ENCODE measurements around the gene RAD51B.

Gene RAD51B

GRCh38 chr14:68376067-68376779, 556.6 kb downstream of the RAD51B start:
- H3K4me1 ChIP-seq (ENCODE audit: insufficient read depth, insufficient read length), result peaks cover 6% of the 10 kb centered on the region
- H3K36me3 ChIP-seq (ENCODE audit: insufficient read depth, insufficient read length, low read length), result no peaks in the 10 kb centered on the region
- DNase-seq (ENCODE audit: low read depth, low spot score), result no peak
- no peak overlapping the region for H3K9ac ChIP-seq (ENCODE audit: insufficient read length, low read depth)
- no peaks in the 10 kb centered on the region for H3K27me3 ChIP-seq (ENCODE audit: insufficient read depth, insufficient read length)
- TF ChIP-seq SUZ12 (IDR thresholded peaks at IDR 0.05; ENCODE audit: extremely low read depth, insufficient read depth, insufficient read length), result no peak
- TF ChIP-seq ZNF274 (IDR thresholded peaks at IDR 0.05; ENCODE audit: low read depth, low read length), result no peak
- no peak for TF ChIP-seq YY1 (IDR thresholded peaks at IDR 0.05; ENCODE audit: insufficient read depth, insufficient read length)
- H3K4me3 ChIP-seq (ENCODE audit: insufficient read length, low read depth), result no peak overlapping the region
- no peaks in the 10 kb centered on the region for H3K9me3 ChIP-seq (ENCODE audit: insufficient read depth, low read length)

DNA sequence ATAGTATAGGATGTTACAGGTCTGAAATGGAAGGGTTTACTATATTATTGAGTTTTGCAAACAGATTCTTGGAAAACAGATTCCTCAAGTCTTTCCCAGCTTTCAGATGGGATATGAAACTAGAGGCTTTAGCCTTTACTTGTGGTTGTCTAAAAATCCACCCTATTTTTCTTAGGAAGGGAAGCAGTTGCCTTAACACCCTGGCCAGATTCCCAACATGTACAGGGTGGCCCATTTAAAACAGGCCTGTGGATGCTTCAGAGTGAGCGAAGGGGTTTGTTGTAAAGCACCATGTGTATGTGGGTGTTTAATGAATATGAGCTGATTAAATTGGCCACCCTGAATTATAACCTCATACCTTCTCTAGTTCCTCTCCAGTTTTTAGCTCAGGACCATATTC, 557.4 kb downstream of the RAD51B start:
- Histone ChIP-seq H3K4me1 (ENCODE audit: insufficient read depth, insufficient read length) (peaks cover under 1% of the 10 kb centered on the region), H3K4me3 (ENCODE audit: insufficient read length, low read depth) (no peak overlapping the region), H3K9me3 (ENCODE audit: insufficient read depth, low read length) (no peaks in the 10 kb centered on the region), H3K27me3 (ENCODE audit: insufficient read depth, insufficient read length) (no peaks in the 10 kb centered on the region), H3K9ac (ENCODE audit: insufficient read length, low read depth) (no peak overlapping the region), H3K36me3 (ENCODE audit: insufficient read depth, insufficient read length, low read length) (no peaks in the 10 kb centered on the region)
- TF ChIP-seq YY1 (IDR thresholded peaks at IDR 0.05; ENCODE audit: insufficient read depth, insufficient read length), result no peak
- TF ChIP-seq ZNF274 (IDR thresholded peaks at IDR 0.05; ENCODE audit: low read depth, low read length), result no peak
- no peak for TF ChIP-seq SUZ12 (IDR thresholded peaks at IDR 0.05; ENCODE audit: extremely low read depth, insufficient read depth, insufficient read length)
- DNase-seq (ENCODE audit: low read depth, low spot score), result no peak

GRCh38 chr14:68377459-68377858, 557.9 kb downstream of the RAD51B start:
- H3K27me3 ChIP-seq (ENCODE audit: insufficient read depth, insufficient read length), result no peaks in the 10 kb centered on the region
- H3K36me3 ChIP-seq (ENCODE audit: insufficient read depth, insufficient read length, low read length), result no peaks in the 10 kb centered on the region
- H3K9me3 ChIP-seq (ENCODE audit: insufficient read depth, low read length), result no peaks in the 10 kb centered on the region
- no peaks in the 10 kb centered on the region for H3K4me1 ChIP-seq (ENCODE audit: insufficient read depth, insufficient read length)
- no peak for TF ChIP-seq ZNF274 (IDR thresholded peaks at IDR 0.05; ENCODE audit: low read depth, low read length)
- TF ChIP-seq SUZ12 (IDR thresholded peaks at IDR 0.05; ENCODE audit: extremely low read depth, insufficient read depth, insufficient read length), result no peak
- no peak overlapping the region for H3K4me3 ChIP-seq (ENCODE audit: insufficient read length, low read depth)
- DNase-seq (ENCODE audit: low read depth, low spot score), result no peak
- H3K9ac ChIP-seq (ENCODE audit: insufficient read length, low read depth), result no peak overlapping the region

DNA sequence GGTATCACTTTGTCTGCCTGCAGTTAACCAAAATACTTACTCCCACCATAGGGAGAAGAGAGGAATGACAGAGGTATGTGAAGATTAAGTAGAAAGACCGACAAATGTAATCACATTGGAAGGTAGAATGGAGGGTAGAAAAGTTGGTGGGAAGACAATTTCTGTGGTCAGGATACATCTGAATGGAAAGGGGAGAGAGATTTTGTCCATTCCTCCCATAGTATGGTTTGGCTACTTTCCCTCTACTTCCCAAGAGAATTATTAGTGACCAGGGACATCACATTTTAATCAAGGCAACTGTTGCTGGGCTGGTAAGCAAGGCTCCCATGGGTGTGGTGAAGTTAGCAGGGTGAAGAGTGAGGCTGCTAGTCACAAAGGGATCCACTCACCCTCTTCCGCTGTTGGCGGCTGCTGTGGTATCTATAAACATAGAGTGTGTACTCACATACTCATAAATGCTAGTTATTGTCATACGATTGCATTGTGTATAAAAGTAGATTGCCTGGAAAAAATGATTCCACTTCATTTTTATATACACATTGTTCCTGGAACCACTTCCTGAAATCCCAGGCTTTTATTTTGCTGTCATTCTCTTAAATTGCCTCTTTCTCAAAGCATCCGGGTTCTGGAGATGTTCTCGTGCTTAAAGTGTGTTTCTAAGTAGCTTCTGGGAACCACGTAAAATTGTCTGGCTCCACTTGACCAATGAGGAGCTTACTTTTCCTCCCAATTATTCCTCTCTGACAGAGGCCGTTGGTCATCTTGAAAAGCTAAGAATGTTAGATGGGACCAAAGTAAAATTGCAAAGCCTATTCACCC, 560.1 kb downstream of the RAD51B start:
- Histone ChIP-seq H3K4me3 (ENCODE audit: insufficient read length, low read depth) (no peak overlapping the region), H3K9ac (ENCODE audit: insufficient read length, low read depth) (no peak overlapping the region), H3K4me1 (ENCODE audit: insufficient read depth, insufficient read length) (no peaks in the 10 kb centered on the region), H3K36me3 (ENCODE audit: insufficient read depth, insufficient read length, low read length) (no peaks in the 10 kb centered on the region), H3K9me3 (ENCODE audit: insufficient read depth, low read length) (no peaks in the 10 kb centered on the region), H3K27me3 (ENCODE audit: insufficient read depth, insufficient read length) (no peaks in the 10 kb centered on the region)
- TF ChIP-seq YY1 (IDR thresholded peaks at IDR 0.05; ENCODE audit: insufficient read depth, insufficient read length), result no peak
- no peak for TF ChIP-seq SUZ12 (IDR thresholded peaks at IDR 0.05; ENCODE audit: extremely low read depth, insufficient read depth, insufficient read length)
- no peak for TF ChIP-seq ZNF274 (IDR thresholded peaks at IDR 0.05; ENCODE audit: low read depth, low read length)
- no peak for DNase-seq (ENCODE audit: low read depth, low spot score)

GRCh38 chr14:68380329-68380741, 560.8 kb downstream of the RAD51B start:
- Histone ChIP-seq H3K4me1 (ENCODE audit: insufficient read depth, insufficient read length) (no peaks in the 10 kb centered on the region), H3K4me3 (ENCODE audit: insufficient read length, low read depth) (no peak overlapping the region), H3K36me3 (ENCODE audit: insufficient read depth, insufficient read length, low read length) (no peaks in the 10 kb centered on the region), H3K27me3 (ENCODE audit: insufficient read depth, insufficient read length) (no peaks in the 10 kb centered on the region), H3K9ac (ENCODE audit: insufficient read length, low read depth) (no peak overlapping the region), H3K9me3 (ENCODE audit: insufficient read depth, low read length) (no peaks in the 10 kb centered on the region)
- DNase-seq (ENCODE audit: low read depth, low spot score), result no peak
- no peak for TF ChIP-seq ZNF274 (IDR thresholded peaks at IDR 0.05; ENCODE audit: low read depth, low read length)
- TF ChIP-seq SUZ12 (IDR thresholded peaks at IDR 0.05; ENCODE audit: extremely low read depth, insufficient read depth, insufficient read length), result no peak
- no peak for TF ChIP-seq YY1 (IDR thresholded peaks at IDR 0.05; ENCODE audit: insufficient read depth, insufficient read length)

DNA sequence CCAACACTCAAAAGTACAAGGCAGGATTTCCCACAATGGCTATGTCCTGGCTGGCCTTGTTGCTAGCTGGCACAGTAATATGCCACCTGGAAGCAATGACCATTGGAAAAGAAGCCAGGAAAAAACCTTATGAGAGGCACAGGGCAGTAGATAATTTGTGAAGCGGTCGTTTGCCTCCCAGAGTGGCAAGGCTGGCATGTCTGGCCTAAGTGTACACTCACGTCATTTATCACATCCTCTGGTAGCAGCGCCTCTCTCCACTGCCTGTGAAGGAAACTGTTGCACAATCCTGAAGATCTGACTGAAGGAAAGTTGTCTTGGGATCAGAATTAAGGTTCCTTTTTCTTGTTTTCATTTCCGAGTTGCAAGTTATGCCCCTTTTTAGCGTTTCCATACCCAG, 564.8 kb downstream of the RAD51B start:
- H3K27me3 ChIP-seq (ENCODE audit: insufficient read depth, insufficient read length), result no peaks in the 10 kb centered on the region
- TF ChIP-seq SUZ12 (IDR thresholded peaks at IDR 0.05; ENCODE audit: extremely low read depth, insufficient read depth, insufficient read length), result no peak
- TF ChIP-seq ZNF274 (IDR thresholded peaks at IDR 0.05; ENCODE audit: low read depth, low read length), result no peak
- TF ChIP-seq YY1 (IDR thresholded peaks at IDR 0.05; ENCODE audit: insufficient read depth, insufficient read length), result no peak
- no peaks in the 10 kb centered on the region for H3K36me3 ChIP-seq (ENCODE audit: insufficient read depth, insufficient read length, low read length)
- DNase-seq (ENCODE audit: low read depth, low spot score), result no peak
- no peak overlapping the region for H3K4me3 ChIP-seq (ENCODE audit: insufficient read length, low read depth)
- H3K9ac ChIP-seq (ENCODE audit: insufficient read length, low read depth), result no peak overlapping the region
- H3K9me3 ChIP-seq (ENCODE audit: insufficient read depth, low read length), result no peaks in the 10 kb centered on the region
- H3K4me1 ChIP-seq (ENCODE audit: insufficient read depth, insufficient read length), result no peaks in the 10 kb centered on the region

GRCh38 chr14:68384881-68385280, 565.3 kb downstream of the RAD51B start:
- Histone ChIP-seq H3K27me3 (ENCODE audit: insufficient read depth, insufficient read length) (no peaks in the 10 kb centered on the region), H3K9me3 (ENCODE audit: insufficient read depth, low read length) (no peaks in the 10 kb centered on the region), H3K9ac (ENCODE audit: insufficient read length, low read depth) (no peak overlapping the region), H3K4me3 (ENCODE audit: insufficient read length, low read depth) (no peak overlapping the region), H3K36me3 (ENCODE audit: insufficient read depth, insufficient read length, low read length) (no peaks in the 10 kb centered on the region), H3K4me1 (ENCODE audit: insufficient read depth, insufficient read length) (no peaks in the 10 kb centered on the region)
- no peak for DNase-seq (ENCODE audit: low read depth, low spot score)
- no peak for TF ChIP-seq ZNF274 (IDR thresholded peaks at IDR 0.05; ENCODE audit: low read depth, low read length)
- no peak for TF ChIP-seq YY1 (IDR thresholded peaks at IDR 0.05; ENCODE audit: insufficient read depth, insufficient read length)
- TF ChIP-seq SUZ12 (IDR thresholded peaks at IDR 0.05; ENCODE audit: extremely low read depth, insufficient read depth, insufficient read length), result no peak
